ENCODE measurements around the gene COA6.

COA6 gene

GRCh38 chr1:234408757-234409156 is 35.5 kb downstream of the COA6 start:
- H3K36me3 Mint-ChIP-seq (ENCODE audit: low read depth), result peaks cover 81% of the 10 kb centered on the region
- peak overlapping the region; percentile 86 for H3K27ac Mint-ChIP-seq

GRCh38 chr1:234409328-234409727 is 36.1 kb downstream of the COA6 start:
- H3K36me3 Mint-ChIP-seq (ENCODE audit: low read depth), result peaks cover 79% of the 10 kb centered on the region
- H3K27me3 Mint-ChIP-seq, result no peaks in the 10 kb centered on the region
- H3K9me3 Mint-ChIP-seq, result no peaks in the 10 kb centered on the region
- H3K27ac Mint-ChIP-seq, result peak overlapping the region; percentile 86
- H3K4me3 Mint-ChIP-seq, result peak overlapping the region; percentile 46
- no peak for DNase-seq
- peaks cover 39% of the 10 kb centered on the region for H3K4me1 Mint-ChIP-seq (ENCODE audit: low read depth)

More at GRCh38 chr1:234408757-234409156, 35.5 kb downstream of the COA6 start:
- Mint-ChIP-seq H3K4me1 (ENCODE audit: low read depth) (peaks cover 39% of the 10 kb centered on the region), H3K4me3 (peak overlapping the region; percentile 46), H3K27me3 (no peaks in the 10 kb centered on the region), H3K9me3 (no peaks in the 10 kb centered on the region)
- DNase-seq, result peak; percentile 59

- Mint-ChIP-seq H3K9me3 (no peaks in the 10 kb centered on the region), H3K4me1 (ENCODE audit: low read depth) (peaks cover 16% of the 10 kb centered on the region), H3K27me3 (no peaks in the 10 kb centered on the region), H3K4me3 (no peak overlapping the region), H3K36me3 (ENCODE audit: low read depth) (peaks cover 77% of the 10 kb centered on the region), H3K27ac (peak overlapping the region; percentile 53)
- no peak for DNase-seq
Measured at GRCh38 chr1:234412830-234413229, 39.6 kb downstream of the COA6 start.

GRCh38 chr1:234413485-234413884 is 40.2 kb downstream of the COA6 start:
- Mint-ChIP-seq H3K27me3 (no peaks in the 10 kb centered on the region), H3K27ac (peak overlapping the region; percentile 16), H3K9me3 (no peaks in the 10 kb centered on the region), H3K36me3 (ENCODE audit: low read depth) (peaks cover 75% of the 10 kb centered on the region), H3K4me3 (no peak overlapping the region), H3K4me1 (ENCODE audit: low read depth) (peaks cover 12% of the 10 kb centered on the region)
- no peak for DNase-seq

DNA sequence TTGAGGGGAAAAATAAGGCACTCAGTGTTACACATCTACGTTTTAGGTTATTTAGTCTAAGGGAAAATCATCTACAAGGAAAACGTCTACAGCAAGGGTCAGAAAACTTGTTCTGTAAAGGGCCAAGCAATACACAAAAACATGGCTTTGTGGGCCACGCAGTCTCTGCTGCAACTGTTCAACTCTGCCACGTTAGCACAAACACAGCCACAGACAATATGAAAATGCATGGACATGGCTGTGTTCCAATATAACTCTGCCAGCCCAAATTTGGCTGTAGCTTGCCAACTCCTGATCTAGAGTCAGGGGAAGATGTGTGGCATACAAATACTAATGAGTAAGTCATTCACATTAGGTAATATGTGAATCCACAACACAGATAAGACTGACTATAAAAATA is 40.7 kb downstream of the COA6 start:
- H3K4me3 Mint-ChIP-seq, result no peak overlapping the region
- H3K27ac Mint-ChIP-seq, result peak overlapping the region; percentile 16
- H3K36me3 Mint-ChIP-seq (ENCODE audit: low read depth), result peaks cover 74% of the 10 kb centered on the region
- H3K4me1 Mint-ChIP-seq (ENCODE audit: low read depth), result peaks cover 9% of the 10 kb centered on the region
- no peak for DNase-seq
- H3K9me3 Mint-ChIP-seq, result no peaks in the 10 kb centered on the region
- H3K27me3 Mint-ChIP-seq, result no peaks in the 10 kb centered on the region

- peaks cover 2% of the 10 kb centered on the region for H3K4me1 Mint-ChIP-seq (ENCODE audit: low read depth)
- no peak for DNase-seq
- H3K27ac Mint-ChIP-seq, result no peak overlapping the region
- peaks cover 91% of the 10 kb centered on the region for H3K36me3 Mint-ChIP-seq (ENCODE audit: low read depth)
- no peaks in the 10 kb centered on the region for H3K27me3 Mint-ChIP-seq
- H3K4me3 Mint-ChIP-seq, result no peak overlapping the region
- H3K9me3 Mint-ChIP-seq, result no peaks in the 10 kb centered on the region
Measured at GRCh38 chr1:234427950-234428646, 54.8 kb downstream of the COA6 start.

GRCh38 chr1:234429434-234429806 is 56.2 kb downstream of the COA6 start:
- no peak for DNase-seq
- H3K9me3 Mint-ChIP-seq, result no peaks in the 10 kb centered on the region

GRCh38 chr1:234430691-234431090 is 57.4 kb downstream of the COA6 start:
- peaks cover 89% of the 10 kb centered on the region for H3K36me3 Mint-ChIP-seq (ENCODE audit: low read depth)
- no peaks in the 10 kb centered on the region for H3K9me3 Mint-ChIP-seq
- no peak for DNase-seq
- H3K4me1 Mint-ChIP-seq (ENCODE audit: low read depth), result peaks cover 10% of the 10 kb centered on the region
- no peak overlapping the region for H3K4me3 Mint-ChIP-seq
- H3K27ac Mint-ChIP-seq, result no peak overlapping the region
- no peaks in the 10 kb centered on the region for H3K27me3 Mint-ChIP-seq

More at GRCh38 chr1:234429434-234429806, 56.2 kb downstream of the COA6 start:
- Mint-ChIP-seq H3K4me1 (ENCODE audit: low read depth) (peaks cover 10% of the 10 kb centered on the region), H3K27ac (no peak overlapping the region), H3K27me3 (no peaks in the 10 kb centered on the region), H3K36me3 (ENCODE audit: low read depth) (peaks cover 91% of the 10 kb centered on the region), H3K4me3 (no peak overlapping the region)

DNA sequence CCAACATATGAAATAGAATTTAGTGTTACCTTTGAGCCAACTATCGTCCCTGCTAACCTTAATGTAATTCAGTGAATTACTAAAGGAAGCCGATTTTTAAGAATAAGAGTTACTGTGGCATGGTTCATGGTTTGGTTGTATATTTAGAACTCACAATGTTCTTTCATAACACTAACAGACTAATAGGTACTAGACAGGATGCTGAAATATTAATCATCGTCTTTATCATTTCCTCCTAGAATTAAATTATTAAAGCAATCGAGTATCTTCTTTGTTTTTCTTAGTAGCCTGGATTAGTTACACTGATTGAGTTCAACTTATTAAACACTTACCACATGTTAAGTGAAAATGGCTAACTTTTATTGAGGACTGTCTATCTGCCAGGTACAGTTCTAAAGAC is 58.0 kb downstream of the COA6 start:
- no peak for DNase-seq
- no peak overlapping the region for H3K4me3 Mint-ChIP-seq
- H3K36me3 Mint-ChIP-seq (ENCODE audit: low read depth), result peaks cover 89% of the 10 kb centered on the region
- no peaks in the 10 kb centered on the region for H3K27me3 Mint-ChIP-seq
- H3K27ac Mint-ChIP-seq, result no peak overlapping the region
- peaks cover 10% of the 10 kb centered on the region for H3K4me1 Mint-ChIP-seq (ENCODE audit: low read depth)
- H3K9me3 Mint-ChIP-seq, result no peaks in the 10 kb centered on the region

GRCh38 chr1:234433563-234434285 is 60.5 kb downstream of the COA6 start:
- peaks cover 92% of the 10 kb centered on the region for H3K36me3 Mint-ChIP-seq (ENCODE audit: low read depth)
- H3K4me1 Mint-ChIP-seq (ENCODE audit: low read depth), result peaks cover 10% of the 10 kb centered on the region
- no peak for DNase-seq
- no peaks in the 10 kb centered on the region for H3K27me3 Mint-ChIP-seq
- H3K4me3 Mint-ChIP-seq, result no peak overlapping the region
- no peaks in the 10 kb centered on the region for H3K9me3 Mint-ChIP-seq
- no peak overlapping the region for H3K27ac Mint-ChIP-seq

All from activated T-cell treated with anti-CD3 and anti-CD28 coated beads, Interleukin-2, amount 50 U/mL, for 24 hours (primary cell).